Measurements from ENCODE around the gene DPP3.
"Not testable (repeated sequence)": the region's sequence is repeated elsewhere in the genome, so short reads cannot be mapped to it uniquely, and the experiment has no call there.

DPP3 gene

GRCh38 chr11:66480117-66480938, at the start of gene DPP3:
Gene DPP3 (plus strand): TSS chr11:66480434. CDS start chr11:66482201, 1,767 bp downstream.
- no peak for TF ChIP-seq CTCF (IDR thresholded peaks at IDR 0.05; ENCODE audit: insufficient read depth, low read length, poor library complexity, severe bottlenecking)
- peak; percentile 99 for DNase-seq (ENCODE audit: extremely low read depth, insufficient read length)
- peak within 1 kb of the TSS; percentile 79 for H3K4me3 ChIP-seq (replicated peaks; ENCODE audit: low read depth, low read length)
- H3K27me3 ChIP-seq (replicated peaks; ENCODE audit: control insufficient read depth, insufficient read depth, low read length): no peaks in the 10 kb centered on the region
- peaks cover 5% of the 10 kb centered on the region for H3K36me3 ChIP-seq (ENCODE audit: control insufficient read depth, insufficient read depth, low read length)

- not testable (repeated sequence) for H3K27me3 ChIP-seq (replicated peaks; ENCODE audit: control insufficient read depth, insufficient read depth, low read length); H3K4me3 ChIP-seq (replicated peaks; ENCODE audit: low read depth, low read length); DNase-seq (ENCODE audit: extremely low read depth, insufficient read length); H3K36me3 ChIP-seq (ENCODE audit: control insufficient read depth, insufficient read depth, low read length)
Measured at GRCh38 chr11:66431287-66431686, 48.9 kb upstream of the DPP3 start.

- not testable (repeated sequence) for H3K4me3 ChIP-seq (replicated peaks; ENCODE audit: low read depth, low read length); H3K27me3 ChIP-seq (replicated peaks; ENCODE audit: control insufficient read depth, insufficient read depth, low read length); H3K36me3 ChIP-seq (ENCODE audit: control insufficient read depth, insufficient read depth, low read length); DNase-seq (ENCODE audit: extremely low read depth, insufficient read length)
Measured at GRCh38 chr11:66431871-66432329, 48.3 kb upstream of the DPP3 start.

- H3K4me3 ChIP-seq (replicated peaks; ENCODE audit: low read depth, low read length): no peak overlapping the region
- peaks cover 2% of the 10 kb centered on the region for H3K36me3 ChIP-seq (ENCODE audit: control insufficient read depth, insufficient read depth, low read length)
- no peak for DNase-seq (ENCODE audit: extremely low read depth, insufficient read length)
- H3K27me3 ChIP-seq (replicated peaks; ENCODE audit: control insufficient read depth, insufficient read depth, low read length): no peaks in the 10 kb centered on the region
- no peak for TF ChIP-seq CTCF (IDR thresholded peaks at IDR 0.05; ENCODE audit: insufficient read depth, low read length, poor library complexity, severe bottlenecking)
Measured at GRCh38 chr11:66432597-66432996, 47.6 kb upstream of the DPP3 start.

- Histone ChIP-seq H3K36me3 (ENCODE audit: control insufficient read depth, insufficient read depth, low read length) (peaks cover 2% of the 10 kb centered on the region), H3K4me3 (replicated peaks; ENCODE audit: low read depth, low read length) (peak overlapping the region; percentile 87), H3K27me3 (replicated peaks; ENCODE audit: control insufficient read depth, insufficient read depth, low read length) (no peaks in the 10 kb centered on the region)
- no peak for DNase-seq (ENCODE audit: extremely low read depth, insufficient read length)
- no peak for TF ChIP-seq CTCF (IDR thresholded peaks at IDR 0.05; ENCODE audit: insufficient read depth, low read length, poor library complexity, severe bottlenecking)
Measured at GRCh38 chr11:66437979-66438503, 42.2 kb upstream of the DPP3 start.

GRCh38 chr11:66438504-66439466, 41.4 kb upstream of the DPP3 start, which contains the start of gene MRPL11:
Gene MRPL11 (minus strand): TSS chr11:66438848. CDS start chr11:66438754, 94 bp downstream.
- no peaks in the 10 kb centered on the region; the same call in none of the 2 replicates for H3K36me3 ChIP-seq (ENCODE audit: control insufficient read depth, insufficient read depth, low read length)
- peak; percentile 83 for DNase-seq (ENCODE audit: extremely low read depth, insufficient read length)
- H3K4me3 ChIP-seq (replicated peaks; ENCODE audit: low read depth, low read length): peak within 1 kb of the TSS; percentile 87
- no peaks in the 10 kb centered on the region for H3K27me3 ChIP-seq (replicated peaks; ENCODE audit: control insufficient read depth, insufficient read depth, low read length)
- peak; percentile 79 for TF ChIP-seq CTCF (IDR thresholded peaks at IDR 0.05; ENCODE audit: insufficient read depth, low read length, poor library complexity, severe bottlenecking)

GRCh38 chr11:66440101-66440939, 39.9 kb upstream of the DPP3 start:
- H3K36me3 ChIP-seq (ENCODE audit: control insufficient read depth, insufficient read depth, low read length); DNase-seq (ENCODE audit: extremely low read depth, insufficient read length); H3K27me3 ChIP-seq (replicated peaks; ENCODE audit: control insufficient read depth, insufficient read depth, low read length); H3K4me3 ChIP-seq (replicated peaks; ENCODE audit: low read depth, low read length): not testable (repeated sequence)

GRCh38 chr11:66440940-66441282, 39.3 kb upstream of the DPP3 start:
- not testable (repeated sequence) for H3K36me3 ChIP-seq (ENCODE audit: control insufficient read depth, insufficient read depth, low read length); H3K27me3 ChIP-seq (replicated peaks; ENCODE audit: control insufficient read depth, insufficient read depth, low read length); DNase-seq (ENCODE audit: extremely low read depth, insufficient read length); H3K4me3 ChIP-seq (replicated peaks; ENCODE audit: low read depth, low read length)

Data from GM06990 (cell line).